HG03280 (cell line): Measurements from ENCODE around the gene RPL39L.
"Not testable (repeated sequence)": the region's sequence is repeated elsewhere in the genome, so short reads cannot be mapped to it uniquely, and the experiment has no call there.

ENCODE experiments used
- ATAC-seq: cut with Tn5 transposase; IDR thresholded peaks from one replicate; pipeline ENCODE4 v1.9.1; 2021; ENCODE audit warnings: mild to moderate bottlenecking, moderate library complexity; ENCODE audit not compliant: unreplicated experiment

Gene RPL39L

GRCh38 chr3:187145149-187145895 is 6.0 kb upstream of the RPL39L start:
- no peak for ATAC-seq

GRCh38 chr3:187139895-187140253 is 578 bp upstream of the RPL39L start:
- ATAC-seq = no peak

- no peak for ATAC-seq
Observed at GRCh38 chr3:187136936-187137335, 2.4 kb downstream of the RPL39L start.

GRCh38 chr3:187136337-187136736 is 3.0 kb downstream of the RPL39L start:
- no peak for ATAC-seq

DNA sequence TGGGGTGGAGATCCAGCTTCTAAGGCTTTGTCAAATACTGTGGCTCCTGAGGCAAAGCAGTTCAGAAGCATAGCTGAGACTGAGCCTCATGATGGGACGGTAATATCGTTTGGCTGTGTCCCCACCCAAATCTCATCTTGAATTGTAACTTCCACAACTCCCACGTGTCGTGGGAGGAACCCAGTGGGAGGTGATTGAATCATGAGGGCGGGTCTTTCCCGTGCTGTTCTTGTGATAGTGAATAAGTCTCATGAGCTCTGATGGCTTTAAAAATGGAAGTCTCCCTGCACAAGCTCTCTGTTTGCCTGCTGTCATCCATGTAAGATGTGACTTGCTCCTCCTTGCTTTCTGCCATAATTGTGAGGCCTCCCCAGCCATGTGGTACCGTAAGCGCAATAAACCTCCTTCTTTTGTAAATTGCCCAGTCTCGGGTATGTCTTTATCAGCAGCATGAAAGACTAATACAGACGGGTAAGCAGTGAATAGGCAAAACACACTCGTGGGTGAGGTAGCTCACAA is 4.1 kb downstream of the RPL39L start:
- ATAC-seq = not testable (repeated sequence)

- ATAC-seq = not testable (repeated sequence)
Observed at GRCh38 chr3:187133181-187133580, 6.1 kb downstream of the RPL39L start.

DNA sequence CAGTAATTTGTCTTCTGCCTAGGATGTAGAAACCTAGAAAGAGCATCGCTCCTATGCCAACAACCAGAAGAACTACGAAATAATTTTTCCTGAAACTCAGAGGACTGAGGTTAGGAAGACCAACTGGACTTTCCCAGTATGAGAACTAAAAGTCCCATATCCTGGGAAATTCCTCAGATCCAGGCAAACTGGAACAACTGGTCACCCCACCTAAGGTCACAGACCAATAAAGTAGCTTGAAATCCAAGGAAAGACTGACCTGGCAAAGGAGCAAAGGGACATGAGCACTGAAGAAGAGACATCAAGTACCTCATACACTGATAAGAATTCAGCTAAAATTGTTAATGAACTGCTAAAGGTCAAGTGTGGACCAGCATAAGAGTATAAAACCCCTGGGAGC is 6.6 kb downstream of the RPL39L start:
- ATAC-seq = no peak

GRCh38 chr3:187131981-187132380 is 7.3 kb downstream of the RPL39L start:
- no peak for ATAC-seq

DNA sequence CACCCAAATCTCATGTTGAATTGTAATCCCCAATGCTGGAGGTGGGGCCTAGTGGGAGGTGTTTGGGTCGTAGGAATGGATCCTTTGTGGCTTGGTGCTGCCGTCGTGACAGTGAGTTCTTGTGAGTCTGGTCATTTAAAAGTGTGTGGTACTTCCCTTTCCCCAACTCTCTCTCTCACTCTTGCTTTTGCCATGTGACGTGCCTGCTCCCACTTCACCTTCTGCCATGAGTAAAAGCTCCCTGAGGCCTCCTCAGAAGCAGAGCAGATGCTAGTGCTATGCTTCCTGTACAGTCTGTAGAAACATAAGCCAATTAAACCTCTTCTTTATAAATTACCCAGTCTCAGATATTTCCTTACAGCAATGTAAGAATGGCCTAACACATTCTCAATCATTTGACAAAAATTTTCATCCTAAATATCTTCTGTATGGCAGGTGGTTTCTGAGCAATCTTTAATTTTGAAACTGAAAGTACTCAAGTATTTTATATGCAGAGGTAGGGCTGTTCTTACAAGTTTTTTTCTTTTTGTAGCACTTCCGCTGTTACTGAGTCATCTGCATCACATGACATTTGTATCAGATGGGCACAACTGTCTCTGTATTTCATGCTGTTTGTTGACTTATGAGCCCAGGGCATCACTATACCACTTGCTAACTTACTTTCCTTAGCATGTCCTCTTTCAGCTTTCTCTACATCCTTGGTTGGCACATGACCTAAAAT is 8.8 kb downstream of the RPL39L start:
- peak; percentile 88 for ATAC-seq

DNA sequence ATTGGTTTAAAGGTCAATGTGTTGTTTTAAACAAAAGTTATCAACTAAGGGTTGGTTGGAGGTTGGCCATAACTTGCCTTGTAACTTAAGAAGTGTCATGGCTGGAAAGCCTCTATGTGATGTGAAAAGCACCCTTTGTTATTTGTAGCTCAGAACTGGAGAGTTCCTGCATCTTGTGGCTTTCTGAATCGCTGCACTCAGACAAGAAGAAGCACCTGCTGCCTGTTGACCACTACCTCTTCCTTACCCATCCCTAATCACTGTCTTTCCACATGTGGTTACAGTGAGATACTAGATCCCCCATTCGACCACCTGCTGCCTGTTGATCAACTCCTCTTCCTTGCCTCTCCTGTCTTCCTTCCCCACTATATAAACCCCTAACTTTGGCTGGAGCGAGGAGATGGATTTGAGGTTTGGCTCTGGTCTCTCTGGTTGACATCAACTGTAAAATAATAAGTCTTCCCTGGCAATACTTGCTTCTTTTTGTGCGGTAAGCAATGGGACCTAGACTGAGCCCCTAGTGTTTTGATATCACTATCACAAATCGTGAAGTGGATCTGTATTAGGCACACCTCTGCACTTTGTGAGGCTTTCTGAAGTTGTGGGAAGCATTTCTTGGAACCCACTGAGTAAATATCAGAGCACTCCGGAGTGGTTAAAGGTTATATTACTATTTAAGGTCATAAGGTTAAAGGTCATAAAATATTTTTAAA is 13.8 kb downstream of the RPL39L start:
- peak; percentile 71 for ATAC-seq

DNA sequence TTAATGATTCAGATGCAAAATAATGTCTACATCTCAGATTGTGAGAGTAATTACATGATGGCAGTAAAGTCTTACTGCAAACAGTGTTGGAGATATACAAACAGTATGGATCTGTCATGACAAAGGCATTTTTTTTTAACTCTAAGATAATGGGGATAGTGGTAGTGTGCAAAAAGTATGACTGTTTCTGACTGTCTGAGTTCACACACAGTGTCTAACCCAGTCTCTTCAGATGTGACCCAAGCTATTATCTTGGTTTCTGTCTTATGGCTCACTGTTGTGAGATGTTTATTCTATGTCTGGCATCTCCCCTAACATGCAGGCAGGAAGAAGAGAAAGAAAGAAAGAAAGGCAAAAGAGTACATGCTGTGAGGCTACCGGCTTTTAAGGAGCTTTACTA is 17.0 kb downstream of the RPL39L start:
- ATAC-seq = no peak

DNA sequence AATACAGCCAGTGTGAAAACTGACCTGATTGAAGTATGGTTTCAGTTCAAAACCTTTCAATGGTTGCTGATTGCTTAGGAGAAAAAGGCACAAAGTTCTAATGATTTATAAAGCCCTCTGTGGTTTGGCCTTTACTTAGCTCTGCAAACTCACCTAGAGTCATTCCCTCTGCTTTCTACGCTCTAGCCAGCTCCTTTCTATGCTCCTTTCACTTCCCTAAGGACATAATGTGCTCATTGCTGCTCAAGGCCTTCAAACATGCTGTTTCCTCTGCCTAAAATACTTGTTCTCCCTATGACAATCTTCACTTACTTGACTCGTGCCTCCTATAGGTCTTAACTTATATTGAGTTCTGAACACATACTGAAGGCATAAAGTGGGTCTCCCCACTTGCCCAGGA is 19.0 kb downstream of the RPL39L start:
- ATAC-seq = no peak

GRCh38 chr3:187114511-187114910 is 24.8 kb downstream of the RPL39L start:
- ATAC-seq = no peak

GRCh38 chr3:187112934-187113793 is 26.1 kb downstream of the RPL39L start:
- peak; percentile 48 for ATAC-seq

- ATAC-seq = no peak
Observed at GRCh38 chr3:187110156-187110555, 29.1 kb downstream of the RPL39L start.

GRCh38 chr3:187107989-187108388 is 31.3 kb downstream of the RPL39L start:
- no peak for ATAC-seq

DNA sequence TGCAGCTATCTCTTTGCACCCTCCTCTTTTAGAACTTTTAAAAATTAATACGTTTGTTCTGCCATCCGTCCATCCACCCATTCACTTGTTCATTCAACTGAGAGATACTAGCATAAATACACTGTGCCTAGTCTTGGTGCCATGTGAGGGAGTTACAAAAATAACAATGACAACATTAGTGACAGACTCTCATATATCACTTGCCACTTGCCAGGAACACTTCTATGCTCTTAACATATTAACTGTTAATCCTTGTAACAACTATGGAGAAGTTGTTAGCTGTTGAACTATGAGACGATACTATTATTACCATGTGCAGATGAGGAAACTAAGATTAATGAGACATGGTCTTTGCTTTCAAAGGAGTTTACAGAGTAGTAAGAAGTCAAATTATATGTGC is 33.6 kb downstream of the RPL39L start:
- ATAC-seq = no peak

DNA sequence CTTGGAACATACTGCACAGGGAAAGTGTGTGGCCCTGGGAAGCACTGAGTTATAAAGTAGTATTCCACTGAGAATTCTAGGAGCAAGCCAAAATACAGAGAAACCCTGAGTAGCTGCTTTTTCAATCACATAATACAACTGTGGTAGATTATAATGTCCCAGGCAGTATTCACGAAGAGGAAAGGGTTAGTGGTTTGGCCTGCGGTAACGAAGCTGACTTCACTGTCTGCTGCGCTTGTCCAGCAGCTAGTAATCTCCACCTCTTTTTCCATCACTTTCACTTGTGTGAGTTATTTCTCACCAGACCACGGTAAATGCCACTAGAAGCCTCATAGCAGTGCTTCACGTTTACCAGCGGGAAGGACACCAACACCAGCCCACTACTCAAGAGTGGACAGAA is 34.4 kb downstream of the RPL39L start:
- no peak for ATAC-seq

DNA sequence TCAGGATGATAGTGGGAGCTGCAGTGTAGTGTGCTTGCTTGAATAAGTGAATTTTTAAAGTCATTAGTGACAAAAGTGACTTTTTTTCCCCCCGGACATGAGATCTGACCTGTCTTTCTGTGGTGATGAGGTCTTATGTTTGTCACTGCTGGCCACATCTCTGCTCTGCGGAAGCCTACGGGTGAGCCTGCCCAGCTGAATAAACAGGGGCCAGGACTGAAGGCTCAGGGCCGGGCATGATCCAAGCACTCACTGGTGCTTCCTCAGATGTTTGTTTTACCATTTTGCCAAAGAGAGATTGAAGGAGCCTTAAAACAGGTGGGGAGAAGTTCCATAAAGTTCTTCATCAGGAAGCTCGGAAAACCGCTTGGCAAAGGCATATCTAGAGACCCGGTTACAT is 35.0 kb downstream of the RPL39L start:
- no peak for ATAC-seq

GRCh38 chr3:187103251-187103650 is 36.0 kb downstream of the RPL39L start:
- ATAC-seq = no peak
